ENCODE results near the gene LRRC61.
"Not testable (repeated sequence)": the region's sequence is repeated elsewhere in the genome, so short reads cannot be mapped to it uniquely, and the experiment has no call there.

LRRC61 gene

DNA sequence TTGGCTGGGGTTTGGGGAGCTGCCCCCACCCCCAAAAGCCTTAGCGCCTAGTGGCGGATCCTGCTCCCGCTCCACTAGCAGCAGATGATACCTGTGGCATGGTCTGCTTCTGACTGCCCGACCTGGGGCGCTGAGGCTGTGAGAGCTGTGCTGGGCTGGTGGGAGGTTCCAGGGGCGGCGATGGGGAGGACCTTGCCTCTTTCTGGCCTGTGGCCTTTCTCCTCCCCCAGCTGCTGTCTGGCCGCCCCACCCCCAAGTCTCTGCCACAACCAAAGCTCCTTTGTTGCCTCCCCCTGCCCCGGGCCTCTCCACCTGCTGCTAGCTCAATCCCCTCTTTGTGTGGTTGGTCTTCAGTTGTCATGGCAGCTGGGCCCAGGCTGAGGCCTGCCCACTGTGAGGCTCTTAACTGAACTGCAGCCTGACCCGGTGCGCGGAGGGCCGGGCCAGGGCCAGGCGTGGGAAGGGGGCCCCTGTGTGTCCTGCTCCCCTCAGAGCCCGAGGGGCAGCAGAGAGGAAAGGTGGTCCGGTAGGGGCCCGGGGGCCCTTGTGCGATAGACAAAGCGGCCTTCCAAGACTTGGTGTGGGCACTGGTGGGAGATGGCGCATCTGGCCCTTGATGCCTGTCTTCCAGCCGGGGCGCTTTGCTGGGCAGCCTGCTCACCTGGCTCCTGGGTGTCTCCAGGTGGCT is 60.7 kb downstream of the LRRC61 start:
- POLR2A ChIA-PET: no interaction called here
- TF ChIP-seq, protein P1, sequence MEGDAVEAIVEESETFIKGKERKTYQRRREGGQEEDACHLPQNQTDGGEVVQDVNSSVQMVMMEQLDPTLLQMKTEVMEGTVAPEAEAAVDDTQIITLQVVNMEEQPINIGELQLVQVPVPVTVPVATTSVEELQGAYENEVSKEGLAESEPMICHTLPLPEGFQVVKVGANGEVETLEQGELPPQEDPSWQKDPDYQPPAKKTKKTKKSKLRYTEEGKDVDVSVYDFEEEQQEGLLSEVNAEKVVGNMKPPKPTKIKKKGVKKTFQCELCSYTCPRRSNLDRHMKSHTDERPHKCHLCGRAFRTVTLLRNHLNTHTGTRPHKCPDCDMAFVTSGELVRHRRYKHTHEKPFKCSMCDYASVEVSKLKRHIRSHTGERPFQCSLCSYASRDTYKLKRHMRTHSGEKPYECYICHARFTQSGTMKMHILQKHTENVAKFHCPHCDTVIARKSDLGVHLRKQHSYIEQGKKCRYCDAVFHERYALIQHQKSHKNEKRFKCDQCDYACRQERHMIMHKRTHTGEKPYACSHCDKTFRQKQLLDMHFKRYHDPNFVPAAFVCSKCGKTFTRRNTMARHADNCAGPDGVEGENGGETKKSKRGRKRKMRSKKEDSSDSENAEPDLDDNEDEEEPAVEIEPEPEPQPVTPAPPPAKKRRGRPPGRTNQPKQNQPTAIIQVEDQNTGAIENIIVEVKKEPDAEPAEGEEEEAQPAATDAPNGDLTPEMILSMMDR (IDR thresholded peaks at IDR 0.05; ENCODE audit: control extremely low read depth, extremely low read depth, low read depth, missing control alignments): no peak
- no peak for DNase-seq (ENCODE audit: extremely low spot score)
- CTCF ChIA-PET: interaction anchor here (0.7 to 2.3 kb wide), 7 partner anchors 9 to 38 kb away, joined by 3 to 6 read pairs (median 3); a partner anchor contains a TSS

DNA sequence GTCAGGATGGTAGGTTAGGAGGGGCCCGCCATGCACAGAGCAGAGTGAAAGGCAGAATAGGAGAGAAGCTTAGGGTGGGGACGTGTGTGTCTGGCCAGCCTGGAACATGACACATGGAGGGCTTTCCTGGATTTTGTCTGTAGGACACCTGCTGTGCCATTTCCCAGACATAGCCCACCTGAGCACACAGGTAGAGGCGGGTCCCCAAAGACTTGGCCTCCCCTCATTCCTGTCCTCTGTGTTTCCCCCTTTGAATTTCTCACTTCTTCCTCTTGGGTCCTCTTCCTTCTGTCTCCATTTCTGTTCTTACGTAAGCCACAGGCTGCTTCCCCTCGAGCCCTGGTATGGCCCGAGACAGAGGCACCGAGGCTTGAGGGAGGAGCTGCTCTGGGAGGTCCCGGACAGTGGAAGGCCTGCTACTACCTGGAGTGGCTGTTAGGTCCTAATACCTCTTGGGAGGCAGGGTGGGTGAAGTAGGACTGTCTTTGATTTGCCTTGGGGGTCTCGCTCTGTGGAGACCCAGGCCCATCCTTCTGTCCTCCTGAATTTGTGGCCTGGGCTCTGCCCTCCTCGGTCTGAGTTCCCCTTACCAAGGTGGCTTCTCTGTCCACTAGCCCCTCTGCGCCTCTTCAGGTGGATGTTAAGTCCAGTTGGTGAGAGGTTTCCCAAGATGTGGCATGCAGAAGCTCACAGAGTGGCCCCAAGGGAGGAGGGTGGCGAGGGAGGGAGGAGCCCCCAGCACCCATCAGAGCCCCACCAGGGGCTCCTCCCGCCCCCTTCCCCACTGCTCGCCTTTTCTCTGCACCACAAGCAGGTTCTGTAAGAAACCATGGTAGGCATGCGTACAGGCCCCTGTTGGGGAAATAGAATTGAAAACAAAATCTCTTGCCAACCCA is 61.5 kb downstream of the LRRC61 start:
- ChIA-PET CTCF (interaction anchor here (1.1 to 2.3 kb wide), 7 partner anchors 10 to 35 kb away, joined by 3 to 6 read pairs (median 3); a partner anchor contains a TSS), POLR2A (interaction anchor here (1.5 kb wide), 1 partner anchor 15 kb away, joined by 3 read pairs; the partner anchor contains the start of gene REPIN1)
- TF ChIP-seq, protein P1 (IDR thresholded peaks at IDR 0.05; ENCODE audit: control extremely low read depth, extremely low read depth, low read depth, missing control alignments): no peak
- DNase-seq (ENCODE audit: extremely low spot score): no peak

DNA sequence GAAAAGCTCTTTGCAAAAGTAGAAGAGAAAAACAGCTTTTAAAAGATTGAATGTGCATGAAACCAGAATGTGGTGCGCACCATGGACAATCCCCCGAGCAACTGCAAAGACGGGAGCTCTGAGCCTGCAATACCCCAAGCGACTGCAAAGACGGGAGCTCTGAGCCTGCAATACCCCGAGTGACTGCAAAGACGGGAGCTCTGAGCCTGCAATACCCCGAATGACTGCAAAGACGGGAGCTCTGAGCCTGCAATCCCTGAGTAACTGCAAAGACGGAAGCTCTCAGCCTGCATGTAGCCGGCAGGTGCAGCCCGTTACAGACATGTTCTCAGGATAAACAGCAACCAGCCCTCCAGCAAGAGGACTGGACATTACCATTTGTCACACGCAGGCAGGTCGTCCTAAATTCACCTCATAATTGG is 62.2 kb downstream of the LRRC61 start:
- DNase-seq (ENCODE audit: extremely low spot score): no peak
- CTCF ChIA-PET: interaction anchor here (1.1 to 2.3 kb wide), 9 partner anchors 10 to 35 kb away, joined by 3 to 6 read pairs (median 3); a partner anchor contains a TSS
- POLR2A ChIA-PET: interaction anchor here (1.5 kb wide), 1 partner anchor 16 kb away, joined by 3 read pairs; the partner anchor contains the start of gene REPIN1
- TF ChIP-seq, protein P1 (IDR thresholded peaks at IDR 0.05; ENCODE audit: control extremely low read depth, extremely low read depth, low read depth, missing control alignments): no peak

DNA sequence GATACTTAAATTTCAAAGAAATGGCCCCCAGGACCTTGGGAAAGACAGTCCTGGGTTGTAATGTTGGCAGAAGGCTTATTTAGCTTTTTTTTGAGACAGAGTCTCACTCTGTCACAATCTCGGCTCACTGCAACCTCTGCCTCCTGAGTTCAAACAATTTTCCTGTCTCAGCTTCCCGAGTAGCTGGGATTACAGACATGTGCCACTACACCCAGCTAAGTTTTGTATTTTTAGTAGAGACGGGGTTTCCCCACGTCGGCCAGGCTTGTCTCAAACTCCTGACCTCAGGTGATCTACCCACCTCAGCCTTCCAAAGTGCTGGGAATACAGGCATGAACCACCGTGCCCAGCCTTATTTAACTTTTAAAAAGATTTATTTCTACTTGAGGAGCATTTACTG is 62.7 kb downstream of the LRRC61 start:
- ChIA-PET POLR2A (interaction anchor here (1.5 kb wide), 1 partner anchor 17 kb away, joined by 3 read pairs; the partner anchor contains the start of gene REPIN1), CTCF (interaction anchor here (1.1 to 2.3 kb wide), 8 partner anchors 9 to 34 kb away, joined by 3 to 6 read pairs (median 3); a partner anchor contains a TSS)
- not testable (repeated sequence) for DNase-seq (ENCODE audit: extremely low spot score)
